DMS 273 treated with DMSO at 0.1 percent for 48 hours (cell line): ENCODE measurements around the gene DAB2IP.
"Not testable (repeated sequence)": the region's sequence is repeated elsewhere in the genome, so short reads cannot be mapped to it uniquely, and the experiment has no call there.

Source experiments
- DNase-seq: peaks from one replicate; lab custom pipeline; 2025; lab: John Stamatoyannopoulos, UW

DAB2IP gene

GRCh38 chr9:121794334-121794733 is 142.9 kb downstream of the DAB2IP start:
- not testable (repeated sequence) for DNase-seq

GRCh38 chr9:121797081-121797480 is 145.6 kb downstream of the DAB2IP start:
- DNase-seq, result no peak

GRCh38 chr9:121798941-121799340 is 147.5 kb downstream of the DAB2IP start:
- no peak for DNase-seq

GRCh38 chr9:121800376-121800775 is 148.9 kb downstream of the DAB2IP start:
- no peak for DNase-seq

- no peak for DNase-seq
Measured at GRCh38 chr9:121801579-121801978, 150.1 kb downstream of the DAB2IP start.

GRCh38 chr9:121802753-121803152 is 151.3 kb downstream of the DAB2IP start:
- no peak for DNase-seq

- no peak for DNase-seq
Measured at GRCh38 chr9:121807069-121807822, 155.8 kb downstream of the DAB2IP start.

GRCh38 chr9:121807823-121808278 is 156.4 kb downstream of the DAB2IP start:
- DNase-seq, result no peak

- no peak for DNase-seq
Measured at GRCh38 chr9:121808781-121809180, 157.3 kb downstream of the DAB2IP start.

- no peak for DNase-seq
Measured at GRCh38 chr9:121809356-121810050, 158.1 kb downstream of the DAB2IP start.

GRCh38 chr9:121810489-121810888 is 159.1 kb downstream of the DAB2IP start:
- no peak for DNase-seq

- no peak for DNase-seq
Measured at GRCh38 chr9:121811140-121811539, 159.7 kb downstream of the DAB2IP start.

- no peak for DNase-seq
Measured at GRCh38 chr9:121811751-121812150, 160.3 kb downstream of the DAB2IP start.

- DNase-seq, result no peak
Measured at GRCh38 chr9:121812159-121812735, 160.8 kb downstream of the DAB2IP start.

GRCh38 chr9:121813519-121814210 is 162.2 kb downstream of the DAB2IP start:
- DNase-seq, result no peak

GRCh38 chr9:121814594-121814993 is 163.2 kb downstream of the DAB2IP start:
- DNase-seq, result no peak

- no peak for DNase-seq
Measured at GRCh38 chr9:121815084-121815483, 163.7 kb downstream of the DAB2IP start.

GRCh38 chr9:121815546-121816448 is 164.4 kb downstream of the DAB2IP start:
- no peak for DNase-seq

GRCh38 chr9:121816449-121816817 is 165.0 kb downstream of the DAB2IP start:
- no peak for DNase-seq

- DNase-seq, result no peak
Measured at GRCh38 chr9:121816845-121817450, 165.5 kb downstream of the DAB2IP start.

GRCh38 chr9:121817476-121817875 is 166.0 kb downstream of the DAB2IP start:
- DNase-seq, result no peak
